Lower leg skin (tissue), 3 donors: ENCODE results near the gene ALDH18A1.

Experiments used
- POLR2A ChIP-seq, 2 donors: fragments of 450-650 bp; IDR thresholded peaks; one replicate each; pipeline ENCODE4 v1.6.1; 2016 to 2017; ENCODE audit warnings: antibody characterized with exemption in 2 of 2, mild to moderate bottlenecking in 1 of 2, moderate library complexity in 1 of 2
- TF ChIP-seq, protein P1 (sequence below), 3 donors: fragments of 450-650 bp; IDR thresholded peaks; one replicate each; pipeline ENCODE4 v1.5.1; 2016; ENCODE audit warnings: antibody characterized with exemption in 3 of 3, mild to moderate bottlenecking in 3 of 3, moderate library complexity in 2 of 3

DNA sequence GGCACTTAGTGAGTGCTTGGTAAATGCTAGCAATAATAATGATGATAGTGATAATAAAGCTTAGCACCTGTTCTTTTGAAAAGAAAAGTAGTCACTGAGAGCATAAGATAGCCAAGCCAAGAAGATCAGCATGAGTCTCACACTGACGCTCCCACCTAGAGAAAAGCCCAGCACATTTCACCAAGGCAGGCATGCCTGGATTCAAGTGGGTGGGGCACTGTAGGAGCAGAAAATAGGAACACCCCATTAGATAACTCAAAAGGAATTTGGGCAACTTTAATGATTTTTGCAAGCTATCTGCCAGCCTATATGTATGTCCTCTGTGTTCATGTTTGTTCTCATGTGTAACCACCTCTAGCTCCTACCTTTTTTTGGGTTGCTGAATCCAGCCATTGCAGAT lies 77.2 kb downstream of the ALDH18A1 start:
- TF ChIP-seq, protein P1, sequence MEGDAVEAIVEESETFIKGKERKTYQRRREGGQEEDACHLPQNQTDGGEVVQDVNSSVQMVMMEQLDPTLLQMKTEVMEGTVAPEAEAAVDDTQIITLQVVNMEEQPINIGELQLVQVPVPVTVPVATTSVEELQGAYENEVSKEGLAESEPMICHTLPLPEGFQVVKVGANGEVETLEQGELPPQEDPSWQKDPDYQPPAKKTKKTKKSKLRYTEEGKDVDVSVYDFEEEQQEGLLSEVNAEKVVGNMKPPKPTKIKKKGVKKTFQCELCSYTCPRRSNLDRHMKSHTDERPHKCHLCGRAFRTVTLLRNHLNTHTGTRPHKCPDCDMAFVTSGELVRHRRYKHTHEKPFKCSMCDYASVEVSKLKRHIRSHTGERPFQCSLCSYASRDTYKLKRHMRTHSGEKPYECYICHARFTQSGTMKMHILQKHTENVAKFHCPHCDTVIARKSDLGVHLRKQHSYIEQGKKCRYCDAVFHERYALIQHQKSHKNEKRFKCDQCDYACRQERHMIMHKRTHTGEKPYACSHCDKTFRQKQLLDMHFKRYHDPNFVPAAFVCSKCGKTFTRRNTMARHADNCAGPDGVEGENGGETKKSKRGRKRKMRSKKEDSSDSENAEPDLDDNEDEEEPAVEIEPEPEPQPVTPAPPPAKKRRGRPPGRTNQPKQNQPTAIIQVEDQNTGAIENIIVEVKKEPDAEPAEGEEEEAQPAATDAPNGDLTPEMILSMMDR (IDR thresholded peaks at IDR 0.05), result no peak
- no peak for TF ChIP-seq POLR2A (IDR thresholded peaks at IDR 0.05)
